IMR-90 (cell line): ENCODE data around the gene LHFPL5. TPM values are rescaled to one million over a fixed set of nuclear protein-coding genes. Genes with fewer than 3 reads are reported as not detected.

Experiments used
- ATAC-seq: fragments of 200-7000 bp; cut with Tn5 transposase; 2 replicates; pipeline ENCODE4 v1.9.1; 2020; ENCODE audit warnings: low read depth, mild to moderate bottlenecking, moderate library complexity
- BruUV-seq: library from RNA; stranded (reverse); fragments of 400-500 nt; replicated peaks from 2 replicates; lab custom pipeline; 2021; lab: Mats Ljungman, UMichigan
- CTCF ChIA-PET: fragments of 300-600 bp; formaldehyde crosslinking; extraction: SDS; loops from one replicate; lab custom pipeline; 2021; ENCODE audit warnings: antibody characterized with exemption; lab: Yijun Ruan, JAX
- POLR2A ChIA-PET: fragments of 300-600 bp; sonication (Branson Sonifier 250); formaldehyde crosslinking; loops from one replicate; lab custom pipeline; 2022; ENCODE audit warnings: antibody characterized with exemption; ENCODE audit not compliant: unreplicated experiment; lab: Charles Lee
- DNase-seq: peaks from one replicate; pipeline ENCODE4 v3.0.0; 2013
- H2AFZ ChIP-seq: replicated peaks from 2 replicates; pipeline ENCODE3; 2013; ENCODE audit warnings: low read length, mild to moderate bottlenecking; ENCODE audit not compliant: poor library complexity
- H2AK5ac ChIP-seq: 2 replicates; pipeline ENCODE4 v1.6.1; 2013; ENCODE audit warnings: low read depth, low read length, inconsistent platforms
- H2AK9ac ChIP-seq: replicated peaks from 2 replicates; pipeline ENCODE3; 2013; ENCODE audit warnings: mild to moderate bottlenecking, low read depth, low read length, moderate library complexity; ENCODE audit not compliant: poor library complexity
- H2BK120ac ChIP-seq: 2 replicates; pipeline ENCODE4 v1.6.1; 2013; ENCODE audit warnings: low read depth, low read length, inconsistent platforms
- H2BK15ac ChIP-seq: 3 replicates; pipeline ENCODE4 v1.6.1; 2013; ENCODE audit warnings: low read depth, low read length, inconsistent platforms
- H2BK20ac ChIP-seq: 2 replicates; pipeline ENCODE4 v1.6.1; 2013; ENCODE audit warnings: low read depth, mild to moderate bottlenecking, inconsistent platforms, low read length, moderate library complexity
- H2BK5ac ChIP-seq: 2 replicates; pipeline ENCODE4 v1.6.1; 2013; ENCODE audit warnings: mild to moderate bottlenecking, low read depth, low read length, inconsistent platforms; ENCODE audit not compliant: poor library complexity, severe bottlenecking
- H3K14ac ChIP-seq: replicated peaks from 2 replicates; pipeline ENCODE4 v1.6.1; 2013; ENCODE audit warnings: low read depth, low read length, inconsistent platforms
- H3K18ac ChIP-seq: 2 replicates; pipeline ENCODE4 v1.6.1; 2013; ENCODE audit warnings: low read depth, low read length, control low read depth
- H3K23ac ChIP-seq: 2 replicates; pipeline ENCODE4 v1.6.1; 2013; ENCODE audit warnings: low read depth, low read length, inconsistent platforms
- H3K27ac ChIP-seq: 2 replicates; pipeline ENCODE4 v1.5.1; 2013; ENCODE audit warnings: mild to moderate bottlenecking, control low read depth, low read length; ENCODE audit not compliant: insufficient read depth
- H3K27me3 ChIP-seq: 2 replicates; pipeline ENCODE4 v1.6.1; 2013; ENCODE audit warnings: low read length; ENCODE audit not compliant: control insufficient read depth, insufficient read depth
- H3K36me3 ChIP-seq: 2 replicates; pipeline ENCODE4 v1.6.1; 2013; ENCODE audit warnings: low read length, mixed read lengths; ENCODE audit not compliant: control insufficient read depth, insufficient read depth
- H3K4ac ChIP-seq: 2 replicates; pipeline ENCODE4 v1.6.1; 2013; ENCODE audit warnings: low read depth, low read length, inconsistent platforms
- H3K4me1 ChIP-seq: 2 replicates; pipeline ENCODE4 v1.6.1; 2013; ENCODE audit warnings: low read length, mixed read lengths; ENCODE audit not compliant: control insufficient read depth, insufficient read depth
- H3K4me2 ChIP-seq: 2 replicates; pipeline ENCODE4 v1.6.1; 2013; ENCODE audit warnings: low read depth, mild to moderate bottlenecking, control low read depth, low read length, moderate library complexity
- H3K4me3 ChIP-seq: 2 replicates; pipeline ENCODE4 v1.5.1; 2013; ENCODE audit warnings: low read depth, mild to moderate bottlenecking, control low read depth, low read length, moderate library complexity; ENCODE audit not compliant: insufficient read depth
- H3K56ac ChIP-seq: 2 replicates; pipeline ENCODE4 v1.6.1; 2013; ENCODE audit warnings: low read length, inconsistent platforms; ENCODE audit not compliant: insufficient read depth; ENCODE audit errors: extremely low read depth
- H3K79me1 ChIP-seq, 2 experiments: 2 replicates each; pipeline ENCODE4 v1.6.1; 2013; ENCODE audit warnings: low read length in 2 of 2, inconsistent platforms in 1 of 2, low read depth in 1 of 2
- H3K9ac ChIP-seq: 2 replicates; pipeline ENCODE4 v1.6.1; 2013; ENCODE audit warnings: low read depth, low read length, control low read depth
- H3K9me1 ChIP-seq: 2 replicates; pipeline ENCODE4 v1.6.1; 2013; ENCODE audit warnings: low read length, inconsistent platforms; ENCODE audit not compliant: insufficient read depth
- H3K9me3 ChIP-seq: 2 replicates; pipeline ENCODE4 v1.6.1; 2013; ENCODE audit warnings: low read length; ENCODE audit not compliant: control insufficient read depth, insufficient read depth
- H4K20me1 ChIP-seq: 2 replicates; pipeline ENCODE4 v1.6.1; 2013; ENCODE audit warnings: low read length, inconsistent platforms; ENCODE audit not compliant: insufficient read depth
- H4K5ac ChIP-seq: 2 replicates; pipeline ENCODE4 v1.6.1; 2013; ENCODE audit warnings: mild to moderate bottlenecking, low read depth, low read length, control low read depth
- H4K8ac ChIP-seq, 2 experiments: 2 replicates each; pipeline ENCODE4 v1.6.1; 2013; ENCODE audit warnings: low read depth in 2 of 2, low read length in 2 of 2, control low read depth in 1 of 2, inconsistent platforms in 1 of 2
- H4K91ac ChIP-seq: 2 replicates; pipeline ENCODE4 v1.6.1; 2013; ENCODE audit warnings: low read depth, low read length, inconsistent platforms; ENCODE audit not compliant: insufficient read depth
- BHLHE40 ChIP-seq: fragments of 150-350 bp; IDR thresholded peaks from 2 replicates; pipeline ENCODE4 v1.6.1; 2016; ENCODE audit warnings: mild to moderate bottlenecking, low read depth, low read length
- CEBPB ChIP-seq: IDR thresholded peaks from 2 replicates; pipeline ENCODE4 v1.6.1; 2012; ENCODE audit warnings: low read depth, low read length, improper control_type of control experiment
- CHD1 ChIP-seq: IDR thresholded peaks from 2 replicates; pipeline ENCODE4 v1.6.1; 2012; ENCODE audit warnings: low read depth, low read length, improper control_type of control experiment
- CTCF ChIP-seq: conservative IDR thresholded peaks from 2 replicates; pipeline ENCODE4 v1.5.1; 2012; ENCODE audit warnings: mild to moderate bottlenecking, low read depth, low read length, improper control_type of control experiment
- ELK1 ChIP-seq: fragments of 150-350 bp; IDR thresholded peaks from 2 replicates; pipeline ENCODE4 v1.6.1; 2016; ENCODE audit warnings: low read depth, mild to moderate bottlenecking, low read length, moderate library complexity, borderline replicate concordance
- FOS ChIP-seq: fragments of 150-350 bp; IDR thresholded peaks from 2 replicates; pipeline ENCODE4 v1.6.1; 2016; ENCODE audit warnings: low read depth, low read length
- MAFK ChIP-seq: IDR thresholded peaks from 2 replicates; pipeline ENCODE4 v1.6.1; 2012; ENCODE audit warnings: low read depth, low read length, improper control_type of control experiment
- MAZ ChIP-seq: IDR thresholded peaks from 2 replicates; pipeline ENCODE4 v1.6.1; 2012; ENCODE audit warnings: low read depth, mild to moderate bottlenecking, low read length, improper control_type of control experiment, moderate library complexity, borderline replicate concordance
- MXI1 ChIP-seq: IDR thresholded peaks from 2 replicates; pipeline ENCODE4 v1.6.1; 2012; ENCODE audit warnings: low read depth, mild to moderate bottlenecking, low read length, moderate library complexity, borderline replicate concordance
- NFE2L2 ChIP-seq: fragments of 150-350 bp; IDR thresholded peaks from 2 replicates; pipeline ENCODE4 v1.6.1; 2016; ENCODE audit warnings: low read depth, mild to moderate bottlenecking, low read length
- POLR2A ChIP-seq: IDR thresholded peaks from 2 replicates; pipeline ENCODE4 v1.6.1; 2012; ENCODE audit warnings: mild to moderate bottlenecking, low read depth, low read length
- RAD21 ChIP-seq: IDR thresholded peaks from 2 replicates; pipeline ENCODE4 v1.6.1; 2012; ENCODE audit warnings: low read length, improper control_type of control experiment
- RCOR1 ChIP-seq: IDR thresholded peaks from 2 replicates; pipeline ENCODE4 v1.6.1; 2012; ENCODE audit warnings: mild to moderate bottlenecking, low read length, improper control_type of control experiment; ENCODE audit not compliant: insufficient replicate concordance
- RFX5 ChIP-seq: IDR thresholded peaks from 2 replicates; pipeline ENCODE4 v1.8.0; 2012; ENCODE audit warnings: low read depth, mild to moderate bottlenecking, low read length, moderate library complexity
- SMC3 ChIP-seq: fragments of 150-350 bp; IDR thresholded peaks from 2 replicates; pipeline ENCODE4 v1.6.1; 2016; ENCODE audit warnings: low read depth, mild to moderate bottlenecking, antibody characterized with exemption, low read length, moderate library complexity
- WGBS, 2 experiments: methylation state at CpG; one replicate each; pipeline versions ENCODE4 v1.1.5 to v1.1.7; 2013; ENCODE audit warnings: missing lambda C conversion rate in 2 of 2; ENCODE audit not compliant: insufficient read length in 1 of 2; ENCODE audit errors: extremely low coverage in 2 of 2; 5-methylcytosine and 5-hydroxymethylcytosine counted together
- dilution Hi-C: fragments of 300-500 bp; cut with HindIII; formaldehyde crosslinking; loops from one replicate; pipeline ENCODE4 v1.14.3; 2018; ENCODE audit warnings: low sequenced_read_pairs; ENCODE audit not compliant: unreplicated experiment
- in situ Hi-C: fragments of 300-500 bp; cut with MboI; formaldehyde crosslinking; loops from 3 replicates; pipeline ENCODE4 v1.14.3; 2019; ENCODE audit warnings: low sequenced_read_pairs, inconsistent platforms, mixed read lengths
- intact Hi-C: fragments of 100-400 bp; cut with micrococcal nuclease; formaldehyde crosslinking; loops from 2 replicates; pipeline ENCODE4 v1.10.0; 2022
- polyA plus RNA-seq, 3 experiments: library from polyadenylated mRNA; depleted of rRNA; stranded (reverse); fragments of >200 nt; gene quantifications; 2 replicates each; pipeline ENCODE4 v1.2.3, GENCODE V29; 2012; ENCODE audit warnings: low replicate concordance in 1 of 3
- total RNA-seq: library from RNA; depleted of rRNA; stranded (reverse); fragments of >200 nt; gene quantifications from 2 replicates; pipeline ENCODE4 v1.2.3, GENCODE V29; 2012
- TF ChIP-seq, protein P1 (sequence below): fragments of 150-350 bp; IDR thresholded peaks from 2 replicates; pipeline ENCODE4 v1.6.1; 2017; ENCODE audit warnings: mild to moderate bottlenecking, antibody characterized with exemption, low read length, low read depth

Gene LHFPL5
- total and polyA plus RNA-seq, 2 of the 4 experiments (the other 2 are of a cell fraction), result not detected

DNA sequence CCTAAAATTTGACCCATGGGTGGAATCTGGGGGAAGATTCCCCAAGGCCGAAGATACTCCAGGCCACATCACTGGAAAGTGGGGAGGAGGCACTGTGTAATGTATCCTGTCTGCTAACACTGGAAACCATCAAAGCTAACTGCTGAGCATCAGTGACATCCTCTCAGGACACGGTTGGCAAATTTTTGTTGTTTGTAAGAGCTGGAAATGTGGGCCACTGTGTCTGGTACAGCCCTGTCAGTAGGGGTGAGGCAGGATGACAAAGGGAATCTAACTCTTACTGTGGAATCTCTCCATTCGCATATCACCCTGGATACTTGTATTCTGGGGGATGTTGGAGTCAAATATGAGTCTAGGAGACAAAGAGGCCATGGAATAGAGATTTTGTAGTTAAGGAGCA lies 45.7 kb upstream of the LHFPL5 start:
- H3K4me2 ChIP-seq, result no peak overlapping the region
- no peak overlapping the region for H3K4me3 ChIP-seq
- no CpG with 5 or more reads among the region's 3 CpGs for WGBS, 2 experiments
- no peak overlapping the region for H2BK15ac ChIP-seq
- intact Hi-C loops, result loop anchor here (5.0 kb wide), 1 partner anchor 338 kb away; no protein-coding TSS in a partner anchor
- no peak overlapping the region for H4K91ac ChIP-seq
- ChIA-PET POLR2A (no interaction called here), CTCF (no interaction called here)
- H3K4me1 ChIP-seq, result no peaks in the 10 kb centered on the region
- DNase-seq (no peak), ATAC-seq (no peak)
- no peak overlapping the region for H3K14ac ChIP-seq
- in situ Hi-C loops, result no loop called here
- no peak overlapping the region for H4K8ac ChIP-seq
- H3K23ac ChIP-seq, result no peak overlapping the region
- H3K27ac ChIP-seq, result no peak overlapping the region
- H4K20me1 ChIP-seq, result no peaks in the 10 kb centered on the region
- H3K36me3 ChIP-seq, result no peaks in the 10 kb centered on the region
- no peak overlapping the region for H3K9ac ChIP-seq
- H3K9me1 ChIP-seq, result no peaks in the 10 kb centered on the region
- no peak overlapping the region for H2AFZ ChIP-seq
- dilution Hi-C loops, result no loop called here
- H3K9me3 ChIP-seq, result 0 out of 2 replicates have a peak, but pooled peaks cover 4% of the 10 kb centered on the region
- H3K27me3 ChIP-seq, result peaks cover 29% of the 10 kb centered on the region
- no peak overlapping the region for H2AK9ac ChIP-seq
- TF ChIP-seq CHD1 (no peak), MAZ (no peak), CEBPB (no peak), NFE2L2 (no peak), RCOR1 (no peak), ELK1 (no peak), SMC3 (no peak), CTCF (no peak), FOS (no peak), BHLHE40 (no peak), MXI1 (no peak), RFX5 (no peak), RAD21 (no peak), POLR2A (no peak), MAFK (no peak)
- TF ChIP-seq, protein P1, sequence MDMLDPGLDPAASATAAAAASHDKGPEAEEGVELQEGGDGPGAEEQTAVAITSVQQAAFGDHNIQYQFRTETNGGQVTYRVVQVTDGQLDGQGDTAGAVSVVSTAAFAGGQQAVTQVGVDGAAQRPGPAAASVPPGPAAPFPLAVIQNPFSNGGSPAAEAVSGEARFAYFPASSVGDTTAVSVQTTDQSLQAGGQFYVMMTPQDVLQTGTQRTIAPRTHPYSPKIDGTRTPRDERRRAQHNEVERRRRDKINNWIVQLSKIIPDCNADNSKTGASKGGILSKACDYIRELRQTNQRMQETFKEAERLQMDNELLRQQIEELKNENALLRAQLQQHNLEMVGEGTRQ, result no peak
- no peak overlapping the region for H3K18ac ChIP-seq
- no peak overlapping the region for H3K56ac ChIP-seq
- no peak overlapping the region for H4K5ac ChIP-seq
- H2BK5ac ChIP-seq, result no peak overlapping the region
- no peak overlapping the region for H2BK120ac ChIP-seq
- no peak overlapping the region for H2AK5ac ChIP-seq
- no TSS peak for BruUV-seq
- H2BK20ac ChIP-seq, result no peak overlapping the region
- H3K79me1 ChIP-seq, result no peaks in the 10 kb centered on the region
- H3K4ac ChIP-seq, result no peak overlapping the region
